HG02759 (cell line): Measurements from ENCODE around the gene SLC10A3.

Source experiments
- ATAC-seq: cut with Tn5 transposase; IDR thresholded peaks from one replicate; pipeline ENCODE4 v1.9.1; 2021; ENCODE audit warnings: mild to moderate bottlenecking, moderate library complexity; ENCODE audit not compliant: unreplicated experiment

Gene SLC10A3

GRCh38 chrX:154441984-154442707, 48.3 kb downstream of the SLC10A3 start:
- no peak for ATAC-seq

- no peak for ATAC-seq
Observed at GRCh38 chrX:154441564-154441963, 48.9 kb downstream of the SLC10A3 start.

- ATAC-seq = no peak
Observed at GRCh38 chrX:154440623-154441357, 49.6 kb downstream of the SLC10A3 start.

GRCh38 chrX:154439841-154440240, 50.6 kb downstream of the SLC10A3 start:
- no peak for ATAC-seq

- no peak for ATAC-seq
Observed at GRCh38 chrX:154437971-154438893, 52.2 kb downstream of the SLC10A3 start.
